GM23338 (cell line): ENCODE measurements around the gene DRC1. TPM values are rescaled to one million over a fixed set of nuclear protein-coding genes. Genes with fewer than 3 reads are reported as not detected.

Experiments used
- ATAC-seq: fragments of 200-7000 bp; cut with Tn5 transposase; 3 replicates; pipeline ENCODE4 v1.9.1; 2020
- DNase-seq: peaks from one replicate; pipeline ENCODE4 v3.0.0-alpha.2; 2015; ENCODE audit warnings: low spot score
- H2AFZ ChIP-seq: fragments of 200-600 bp; sonication (generic); 2 replicates; pipeline ENCODE4 v1.8.0; 2016; ENCODE audit warnings: antibody characterized with exemption, mild to moderate bottlenecking, moderate library complexity
- H3F3A ChIP-seq: fragments of 200-600 bp; sonication (generic); replicated peaks from 2 replicates; pipeline ENCODE4 v1.8.0; 2017; ENCODE audit warnings: antibody characterized with exemption, mixed run types, low read depth
- H3K27ac ChIP-seq: fragments of 200-600 bp; sonication (generic); 2 replicates; pipeline ENCODE4 v1.6.1; 2016; ENCODE audit warnings: low read depth
- H3K27me3 ChIP-seq: fragments of 200-600 bp; sonication (generic); 2 replicates; pipeline ENCODE4 v1.8.0; 2016; ENCODE audit warnings: mild to moderate bottlenecking, mixed run types, moderate library complexity; ENCODE audit not compliant: insufficient read depth
- H3K36me3 ChIP-seq: fragments of 200-600 bp; sonication (generic); 2 replicates; pipeline ENCODE4 v1.8.0; 2016; ENCODE audit warnings: mild to moderate bottlenecking; ENCODE audit not compliant: insufficient read depth
- H3K4me1 ChIP-seq: fragments of 200-600 bp; sonication (generic); 2 replicates; pipeline ENCODE4 v1.8.0; 2016; ENCODE audit warnings: mild to moderate bottlenecking, moderate library complexity; ENCODE audit not compliant: insufficient read depth
- H3K4me2 ChIP-seq: fragments of 200-600 bp; sonication (generic); 2 replicates; pipeline ENCODE4 v1.7.1; 2017; ENCODE audit warnings: mixed run types
- H3K4me3 ChIP-seq: fragments of 200-600 bp; sonication (generic); 2 replicates; pipeline ENCODE4 v1.6.1; 2016; ENCODE audit warnings: mixed run types
- H3K79me2 ChIP-seq: fragments of 200-600 bp; sonication (generic); replicated peaks from 2 replicates; pipeline ENCODE4 v1.8.0; 2017; ENCODE audit warnings: mild to moderate bottlenecking; ENCODE audit not compliant: insufficient read depth
- H3K9me2 ChIP-seq: fragments of 200-600 bp; sonication (generic); 2 replicates; pipeline ENCODE4 v1.8.0; 2017; ENCODE audit not compliant: insufficient read depth
- H4K20me1 ChIP-seq: fragments of 200-600 bp; sonication (generic); replicated peaks from 2 replicates; pipeline ENCODE4 v1.8.0; 2017; ENCODE audit warnings: mild to moderate bottlenecking; ENCODE audit not compliant: insufficient read depth
- H3K27ac Mint-ChIP-seq: 2 replicates; pipeline ENCODE4 v1.8.0; 2020; ENCODE audit warnings: inconsistent platforms, mild to moderate bottlenecking, moderate library complexity, mixed read lengths
- H3K27me3 Mint-ChIP-seq: 3 replicates; pipeline ENCODE4 v1.8.0; 2022; ENCODE audit warnings: low read depth, mild to moderate bottlenecking, moderate library complexity, mixed read lengths, inconsistent platforms; ENCODE audit not compliant: insufficient read depth, poor library complexity
- H3K36me3 Mint-ChIP-seq: 3 replicates; pipeline ENCODE4 v1.8.0; 2021; ENCODE audit warnings: low read depth, mild to moderate bottlenecking, inconsistent platforms, moderate library complexity, mixed read lengths
- H3K4me1 Mint-ChIP-seq: 3 replicates; pipeline ENCODE4 v1.8.0; 2020; ENCODE audit warnings: mild to moderate bottlenecking, inconsistent platforms, mixed read lengths
- H3K4me3 Mint-ChIP-seq: 3 replicates; pipeline ENCODE4 v1.8.0; 2021; ENCODE audit warnings: moderate library complexity, mild to moderate bottlenecking, inconsistent platforms, mixed read lengths
- H3K9me3 Mint-ChIP-seq: 3 replicates; pipeline ENCODE4 v1.8.0; 2020; ENCODE audit warnings: moderate library complexity, mild to moderate bottlenecking, inconsistent platforms, mixed read lengths
- CTCF ChIP-seq, 2 experiments: fragments of 200-600 bp in 1 of 2; sonication (generic) in 1 of 2; conservative IDR thresholded peaks; 2 replicates each; pipeline versions ENCODE4 v1.5.1 to v1.6.1; 2016 to 2017; ENCODE audit warnings: antibody characterized with exemption in 2 of 2, low read depth in 2 of 2, mild to moderate bottlenecking in 2 of 2, moderate library complexity in 1 of 2
- ETS1 ChIP-seq: IDR thresholded peaks from 2 replicates; pipeline ENCODE4 v1.6.1; 2016; ENCODE audit warnings: antibody characterized with exemption
- JUNB ChIP-seq: IDR thresholded peaks from one replicate; pipeline ENCODE4 v1.6.1; 2016; ENCODE audit warnings: antibody characterized with exemption; ENCODE audit not compliant: unreplicated experiment
- REST ChIP-seq: IDR thresholded peaks from one replicate; pipeline ENCODE4 v1.6.1; 2018; ENCODE audit warnings: antibody characterized with exemption; ENCODE audit not compliant: unreplicated experiment
- polyA plus RNA-seq: library from polyadenylated mRNA; unstranded; fragments of >200 nt; fragmentation: Nextera tagmentation; extraction: Ambion mirVana; gene quantifications from 2 replicates; pipeline ENCODE4 v1.2.1, GENCODE V29; 2016
- total RNA-seq: library from RNA; depleted of rRNA; stranded (reverse); fragments of >200 nt; shearing (Covaris generic); gene quantifications from 2 replicates; pipeline ENCODE4 v1.2.3, GENCODE V29; 2014

The DRC1 gene
- total and polyA plus RNA-seq, 2 experiments from 2014 or later = 0.45 TPM; not detected in 1

GRCh38 chr2:26469092-26469710 is 67.5 kb downstream of the DRC1 start:
- Mint-ChIP-seq H3K9me3 (no peaks in the 10 kb centered on the region; the same call in 1 of the 3 replicates), H3K27me3 (peaks cover 12% of the 10 kb centered on the region), H3K4me3 (no peak overlapping the region), H3K27ac (no peak overlapping the region), H3K4me1 (no peaks in the 10 kb centered on the region; the same call in 2 of the 3 replicates), H3K36me3 (no peaks in the 10 kb centered on the region)
- TF ChIP-seq ETS1 (no peak), CTCF (conservative IDR thresholded peaks at IDR 0.05; ENCODE audit: low read depth in 2 of 2) (peak; percentile 93 to 95)
- peak; percentile 45; the same call in 2 of the 3 replicates for ATAC-seq
- 0 out of 2 replicates have a peak, but pooled peaks cover 6% of the 10 kb centered on the region for H3F3A ChIP-seq
- H3K4me2 ChIP-seq = no peak overlapping the region
- H3K79me2 ChIP-seq = no peaks in the 10 kb centered on the region
- no peak overlapping the region for H2AFZ ChIP-seq
- H3K9me2 ChIP-seq = no peaks in the 10 kb centered on the region
- H4K20me1 ChIP-seq = no peaks in the 10 kb centered on the region; the same call in 1 of the 2 replicates
- DNase-seq = peak; percentile 90
- no peak overlapping the region for H3K27ac ChIP-seq
- H3K4me1 ChIP-seq = no peaks in the 10 kb centered on the region
- H3K36me3 ChIP-seq = no peaks in the 10 kb centered on the region
- no peaks in the 10 kb centered on the region for H3K27me3 ChIP-seq
- H3K4me3 ChIP-seq = no peak overlapping the region

GRCh38 chr2:26469955-26470354 is 68.2 kb downstream of the DRC1 start:
- H3K4me1 Mint-ChIP-seq = no peaks in the 10 kb centered on the region; the same call in 2 of the 3 replicates

More at GRCh38 chr2:26469955-26470354, 68.2 kb downstream of the DRC1 start:
- Histone ChIP-seq H3K4me3 (no peak overlapping the region), H3K4me1 (no peaks in the 10 kb centered on the region), H3K27me3 (no peaks in the 10 kb centered on the region), H3F3A (0 out of 2 replicates have a peak, but pooled peaks cover 6% of the 10 kb centered on the region), H3K4me2 (no peak overlapping the region), H3K9me2 (no peaks in the 10 kb centered on the region), H3K79me2 (no peaks in the 10 kb centered on the region), H3K36me3 (no peaks in the 10 kb centered on the region), H4K20me1 (no peaks in the 10 kb centered on the region; the same call in 1 of the 2 replicates), H3K27ac (no peak overlapping the region), H2AFZ (no peak overlapping the region)
- Mint-ChIP-seq H3K36me3 (no peaks in the 10 kb centered on the region), H3K27me3 (peaks cover 13% of the 10 kb centered on the region), H3K4me3 (no peak overlapping the region), H3K27ac (no peak overlapping the region), H3K9me3 (no peaks in the 10 kb centered on the region; the same call in 1 of the 3 replicates)
- no peak for TF ChIP-seq REST
- no peak for TF ChIP-seq JUNB
- ATAC-seq = no peak
- no peak for DNase-seq
